Cortex of kidney (tissue), 1 donor: ENCODE results near the gene RAB36.
"Not testable (repeated sequence)": the region's sequence is repeated elsewhere in the genome, so short reads cannot be mapped to it uniquely, and the experiment has no call there.

Experiments
- DNase-seq: peaks from one replicate; lab custom pipeline; 2025; lab: John Stamatoyannopoulos, UW

The RAB36 gene

GRCh38 chr22:23121000-23121421, 24.3 kb upstream of the RAB36 start:
- no peak for DNase-seq

DNA sequence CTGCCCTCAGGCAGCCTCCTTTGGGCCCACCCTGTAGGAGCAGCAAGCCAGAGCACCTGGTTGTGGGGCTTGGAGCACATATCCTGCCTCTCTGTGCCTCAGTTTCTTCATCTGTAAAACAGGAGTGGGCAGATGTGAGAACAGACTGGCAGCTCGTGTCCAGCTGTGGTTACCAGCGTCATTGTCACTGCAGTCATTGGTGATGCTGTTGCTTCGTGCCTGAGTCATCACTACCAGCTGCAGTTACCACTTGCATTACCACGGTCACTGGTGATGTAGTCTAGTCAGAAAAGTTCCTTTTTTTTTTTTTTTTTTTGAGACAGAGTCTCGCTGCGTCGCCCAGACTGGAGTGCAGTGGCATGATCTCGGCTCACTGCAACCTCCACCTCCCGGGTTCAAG, 23.9 kb upstream of the RAB36 start:
- no peak for DNase-seq

DNA sequence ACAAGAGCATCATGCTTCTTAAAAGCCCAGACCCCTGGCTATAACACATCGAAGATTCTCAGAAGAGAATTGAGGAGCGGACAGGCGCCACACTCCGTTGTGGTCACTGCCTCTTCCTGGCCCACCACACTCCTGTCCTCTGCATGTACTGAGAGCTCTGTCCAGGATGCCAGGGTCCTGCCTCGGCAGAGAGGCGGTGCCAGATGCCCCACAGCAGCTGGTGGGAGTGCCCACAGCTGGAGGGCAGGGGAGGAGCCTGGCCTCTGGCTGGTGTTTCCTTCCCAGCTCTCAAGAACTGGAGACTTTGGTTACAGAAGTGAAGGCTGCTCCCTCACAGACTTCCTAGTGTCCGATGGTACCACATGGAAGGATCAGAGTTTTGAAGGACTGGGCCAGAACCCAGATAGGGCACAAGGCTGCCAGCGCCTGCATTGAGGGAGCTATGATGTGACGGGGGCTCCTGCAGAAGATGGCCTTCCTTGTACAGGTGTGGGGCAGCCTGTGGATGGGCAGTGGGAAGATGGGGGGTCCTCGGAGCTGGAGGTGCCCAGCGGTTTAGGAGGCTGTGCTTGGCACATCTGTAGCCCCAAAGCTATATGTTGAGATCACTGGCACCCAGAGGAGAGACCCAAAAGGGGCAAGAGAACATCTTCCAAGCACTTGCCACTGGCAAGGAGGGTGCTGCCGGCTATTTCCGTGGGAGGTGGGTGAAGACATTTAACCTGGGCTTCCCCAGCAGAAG, 22.9 kb upstream of the RAB36 start:
- DNase-seq = no peak

DNA sequence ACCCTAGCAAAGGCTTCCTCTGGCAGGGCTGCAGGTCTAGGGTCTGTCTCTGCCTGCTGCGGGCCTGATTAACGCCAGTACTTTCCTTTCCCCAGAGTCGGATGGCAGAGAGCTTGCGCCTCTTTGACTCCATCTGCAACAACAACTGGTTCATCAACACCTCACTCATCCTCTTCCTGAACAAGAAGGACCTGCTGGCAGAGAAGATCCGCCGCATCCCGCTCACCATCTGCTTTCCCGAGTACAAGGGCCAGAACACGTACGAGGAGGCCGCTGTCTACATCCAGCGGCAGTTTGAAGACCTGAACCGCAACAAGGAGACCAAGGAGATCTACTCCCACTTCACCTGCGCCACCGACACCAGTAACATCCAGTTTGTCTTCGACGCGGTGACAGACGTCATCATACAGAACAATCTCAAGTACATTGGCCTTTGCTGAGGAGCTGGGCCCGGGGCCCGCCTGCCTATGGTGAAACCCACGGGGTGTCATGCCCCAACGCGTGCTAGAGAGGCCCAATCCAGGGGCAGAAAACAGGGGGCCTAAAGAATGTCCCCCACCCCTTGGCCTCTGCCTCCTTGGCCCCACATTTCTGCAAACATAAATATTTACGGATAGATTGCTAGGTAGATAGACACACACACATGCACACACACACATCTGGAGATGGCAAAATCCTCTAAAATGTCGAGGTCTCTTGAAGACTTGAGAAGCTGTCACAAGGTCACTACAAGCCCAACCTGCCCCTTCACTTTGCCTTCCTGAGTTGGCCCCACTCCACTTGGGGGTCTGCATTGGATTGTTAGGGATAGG, 22.1 kb upstream of the RAB36 start:
- DNase-seq = no peak

DNA sequence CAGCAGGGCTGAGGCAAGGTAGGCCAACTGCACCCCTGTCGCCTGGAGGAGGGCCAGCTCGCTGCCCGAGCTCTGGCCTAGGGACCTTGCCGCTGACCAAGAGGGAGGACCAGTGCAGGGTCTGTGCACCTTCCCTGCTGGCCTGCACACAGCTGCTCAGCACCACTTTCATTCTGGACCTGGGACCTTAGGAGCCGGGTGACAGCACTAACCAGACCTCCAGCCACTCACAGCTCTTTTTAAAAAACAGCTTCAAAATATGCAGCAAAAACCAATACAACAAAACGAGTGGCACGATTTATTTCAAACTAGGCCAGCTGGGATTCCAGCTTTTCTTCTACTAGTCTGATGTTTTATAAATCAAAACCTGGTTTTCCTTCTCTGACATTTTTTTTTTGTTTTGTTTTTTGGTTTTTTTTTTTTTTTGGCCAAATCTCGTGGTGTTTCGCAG, 21.4 kb upstream of the RAB36 start:
- DNase-seq = no peak

- DNase-seq = no peak
These were observed 20.4 kb upstream of the RAB36 start for GRCh38 chr22:23124611-23125511.

GRCh38 chr22:23125512-23126103, 19.7 kb upstream of the RAB36 start:
- DNase-seq = no peak

DNA sequence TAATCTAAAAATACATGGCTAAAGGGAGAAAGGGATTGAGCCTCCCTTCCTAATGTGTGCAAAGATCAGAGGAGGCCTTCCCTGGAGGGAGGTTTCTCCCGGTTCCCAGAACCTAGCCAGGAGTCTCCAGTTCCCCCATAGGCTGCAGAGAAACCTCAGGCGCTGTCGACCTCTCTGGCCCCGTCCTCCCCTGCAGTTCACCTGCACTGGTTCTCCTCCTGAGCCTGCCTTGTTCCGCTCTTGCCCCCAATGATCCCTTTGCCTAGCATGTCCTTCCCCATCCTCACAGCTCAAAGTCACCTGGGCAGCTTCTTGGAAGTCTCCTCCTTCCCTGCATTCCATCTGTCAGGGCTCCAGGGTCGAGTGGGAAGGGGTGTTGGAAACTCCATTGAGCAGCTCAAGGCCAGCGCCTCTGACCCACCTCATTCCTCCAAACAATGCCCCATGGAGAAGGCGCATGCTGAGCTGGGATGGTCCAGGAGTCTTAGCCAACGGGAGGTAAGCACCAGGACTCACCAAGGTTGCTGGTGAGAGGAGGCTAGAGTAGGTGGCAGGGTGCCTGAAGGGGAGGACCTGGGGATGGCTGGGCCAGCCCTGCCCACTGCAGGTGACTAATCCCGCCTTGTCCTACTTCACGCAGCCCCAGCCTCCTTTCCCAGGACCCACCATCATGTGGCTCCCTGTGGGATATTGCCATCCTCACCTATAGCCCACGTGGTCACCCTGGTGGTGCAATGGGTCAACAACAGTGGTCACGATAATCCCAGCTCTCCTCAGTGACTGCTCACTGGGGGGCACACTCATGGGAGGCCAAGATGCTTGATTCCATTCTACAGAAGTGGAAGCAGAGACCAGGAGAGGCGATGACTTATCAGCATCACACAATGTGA, 18.9 kb upstream of the RAB36 start:
- DNase-seq = no peak

GRCh38 chr22:23127055-23127756, 18.1 kb upstream of the RAB36 start:
- DNase-seq = no peak

GRCh38 chr22:23127788-23128187, 17.5 kb upstream of the RAB36 start:
- DNase-seq = no peak

DNA sequence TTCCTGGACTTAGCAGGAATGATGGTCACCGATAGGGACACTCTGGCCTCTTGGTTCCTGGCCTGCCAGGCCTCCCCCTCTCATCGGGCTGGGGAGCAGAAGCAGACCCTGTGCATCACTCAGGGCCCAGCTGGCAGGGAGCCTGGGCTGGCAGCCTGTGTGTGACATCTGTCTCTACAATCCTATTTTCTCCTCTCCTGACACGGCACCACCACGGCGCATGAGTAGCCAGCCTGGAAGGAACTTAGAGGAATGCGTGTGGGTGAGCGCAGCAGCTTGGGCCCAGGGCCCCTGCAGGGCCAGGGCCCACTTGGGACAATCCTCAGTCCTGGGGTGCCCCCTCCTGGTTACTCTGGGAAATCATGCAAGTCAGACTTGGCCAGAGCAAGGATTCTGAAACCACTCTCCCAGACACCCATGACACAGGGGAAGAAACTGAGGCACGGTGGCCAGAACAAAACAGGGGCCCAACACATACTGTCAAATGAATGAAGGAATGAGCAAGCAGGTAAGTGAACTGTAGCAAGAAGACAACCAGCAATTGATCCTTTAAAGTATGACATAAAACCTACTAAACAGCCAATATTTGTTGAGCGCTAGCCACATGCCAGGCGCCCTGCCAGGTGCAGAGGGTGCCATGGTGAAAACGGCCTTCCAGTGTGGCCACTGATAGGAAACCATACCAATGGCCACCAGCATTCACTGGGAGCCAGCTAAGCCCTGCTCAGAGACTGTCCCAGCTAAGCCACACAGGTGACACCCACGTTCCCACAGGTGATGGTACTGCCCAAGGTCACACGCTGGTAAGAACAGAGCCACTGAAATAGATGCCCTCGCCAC, 16.8 kb upstream of the RAB36 start:
- no peak for DNase-seq

- no peak for DNase-seq
These were observed 16.1 kb upstream of the RAB36 start for GRCh38 chr22:23129149-23129548.

DNA sequence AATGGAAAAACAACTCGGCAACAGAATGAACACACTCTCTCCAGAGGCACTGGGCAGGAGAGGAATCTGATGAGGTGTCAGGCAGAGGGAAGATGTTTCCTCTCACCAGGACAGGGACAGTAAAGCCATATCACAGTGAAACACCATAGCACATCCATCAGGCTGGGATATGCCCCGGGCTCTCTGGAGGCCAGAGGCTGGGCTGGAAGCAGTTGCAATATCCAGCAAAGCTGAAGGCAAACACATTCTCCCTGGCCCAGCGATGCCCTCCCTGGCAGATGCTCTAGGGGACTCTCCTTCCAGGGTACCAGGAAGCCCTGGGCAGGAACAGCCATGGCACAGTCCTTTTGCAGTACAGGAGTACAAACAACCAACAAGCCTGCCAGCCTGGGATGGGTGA, 14.6 kb upstream of the RAB36 start:
- DNase-seq = no peak

- no peak for DNase-seq
These were observed 13.3 kb upstream of the RAB36 start for GRCh38 chr22:23131931-23132330.

DNA sequence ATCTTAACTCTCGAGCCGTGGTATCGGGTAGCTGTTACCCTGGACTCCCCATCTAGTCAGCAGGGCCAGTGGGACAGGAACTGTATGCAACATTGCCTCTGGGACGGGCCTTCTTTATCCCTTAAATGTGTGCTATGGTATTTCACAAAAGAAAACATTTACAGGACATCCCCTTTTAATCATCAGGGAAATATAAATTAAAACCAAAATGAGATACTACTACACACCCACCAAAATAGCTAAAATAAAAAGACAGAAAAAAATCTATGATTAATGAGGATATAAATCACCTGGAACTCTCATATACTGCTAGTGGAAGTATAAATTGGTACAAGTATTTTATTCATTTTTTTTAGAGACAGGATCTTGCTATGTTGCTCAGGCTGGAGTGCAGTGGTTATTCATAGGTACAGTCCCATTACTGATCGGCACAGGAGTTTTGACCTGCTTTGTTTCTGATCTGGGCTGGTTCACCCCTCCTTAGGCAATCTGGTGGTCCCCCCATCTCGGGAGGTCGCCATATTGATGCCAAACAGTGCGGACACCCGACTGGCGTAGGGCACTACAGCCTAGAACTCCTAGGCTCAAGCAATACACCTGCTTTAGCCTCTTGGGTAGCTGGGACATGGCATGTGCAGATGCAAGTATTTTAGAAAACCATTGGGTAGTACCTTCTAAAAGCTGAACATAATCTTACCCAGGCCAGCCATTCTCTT, 12.7 kb upstream of the RAB36 start:
- no peak for DNase-seq

DNA sequence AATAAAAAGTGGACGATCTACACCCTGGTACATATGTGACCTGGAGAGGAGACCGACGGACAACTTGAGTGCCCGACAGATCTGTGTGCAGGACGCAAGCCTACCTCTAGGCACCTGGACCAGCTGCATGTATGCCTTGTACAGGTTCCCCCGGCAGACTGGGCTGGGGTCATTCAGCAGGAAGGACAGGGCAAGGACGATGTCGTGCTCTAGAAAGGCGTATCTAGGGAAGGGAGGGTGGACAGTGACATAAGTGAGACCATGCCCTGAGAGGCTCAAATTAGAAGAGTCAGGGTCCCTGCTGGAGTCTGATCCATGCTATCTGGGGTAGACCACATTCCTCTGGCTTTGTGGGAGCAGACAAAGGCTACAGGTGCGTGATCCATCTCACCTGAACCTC, 11.4 kb upstream of the RAB36 start:
- DNase-seq = no peak

- DNase-seq = not testable (repeated sequence)
These were observed 8.3 kb upstream of the RAB36 start for GRCh38 chr22:23136991-23137390.

- DNase-seq = no peak
These were observed 7.8 kb upstream of the RAB36 start for GRCh38 chr22:23137468-23137867.
